GM12892 (cell line): ENCODE measurements around the gene KLRC1.
"Not testable (repeated sequence)": the region's sequence is repeated elsewhere in the genome, so short reads cannot be mapped to it uniquely, and the experiment has no call there.

Source experiments
- POLR2A ChIP-seq: IDR thresholded peaks from 2 replicates; pipeline ENCODE4 v1.6.1; 2011; ENCODE audit warnings: low read depth, low read length, control low read depth
- POLR2AphosphoS5 ChIP-seq: IDR thresholded peaks from 2 replicates; pipeline ENCODE4 v1.6.1; 2011; ENCODE audit warnings: low read depth, low read length, control low read depth
- TAF1 ChIP-seq: IDR thresholded peaks from 2 replicates; pipeline ENCODE4 v1.6.1; 2011; ENCODE audit warnings: low read depth, mild to moderate bottlenecking, control low read depth, low read length, borderline replicate concordance

- not testable (repeated sequence) for TF ChIP-seq POLR2AphosphoS5, POLR2A, TAF1
Observed at GRCh38 chr12:10437601-10438000, 15.6 kb downstream of the KLRC1 start.
